NT2/D1 (cell line): ENCODE data around the gene BCHE.

ENCODE experiments used
- YY1 ChIP-seq: IDR thresholded peaks from 2 replicates; pipeline ENCODE4 v1.6.1; 2011; ENCODE audit not compliant: insufficient read length, insufficient read depth
- ZNF274 ChIP-seq: IDR thresholded peaks from 2 replicates; pipeline ENCODE4 v1.6.1; 2011; ENCODE audit warnings: mild to moderate bottlenecking, low read depth, low read length

- TF ChIP-seq YY1, result no peak
- no peak for TF ChIP-seq ZNF274
Measured at GRCh38 chr3:165729756-165730155, 107.5 kb downstream of the BCHE start.
